ENCODE data around the gene AKAP14. TPM values are rescaled to one million over a fixed set of nuclear protein-coding genes. Genes with fewer than 3 reads are reported as not detected.
"Not testable (repeated sequence)": the region's sequence is repeated elsewhere in the genome, so short reads cannot be mapped to it uniquely, and the experiment has no call there.

Gene AKAP14
- total RNA-seq, 4 donors from 2014 or later = 0.97 TPM; not detected in 3

DNA sequence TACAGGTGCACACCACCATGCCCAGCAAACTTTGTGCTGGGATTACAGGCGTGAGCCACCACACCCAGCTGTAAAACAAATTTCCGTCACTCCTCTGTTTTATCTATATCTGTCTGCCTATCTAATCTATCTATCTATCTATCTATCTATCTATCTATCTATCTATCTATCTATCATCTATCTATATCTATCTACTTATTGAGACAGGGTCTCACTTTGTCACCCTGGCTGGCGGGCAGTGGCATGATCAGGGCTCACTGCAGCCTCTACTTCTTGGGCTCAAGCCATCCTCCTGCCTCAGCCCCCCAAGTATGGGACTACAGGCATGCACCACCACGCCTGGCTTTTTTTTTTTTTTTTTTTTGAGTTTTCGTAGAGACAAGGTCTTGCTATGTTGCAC lies 20.6 kb downstream of the AKAP14 start:
- intact Hi-C loops (cut with DNase I; ENCODE audit: low total_unique reads) = no loop called here
- no peak for DNase-seq
- H3K27ac ChIP-seq = no peak overlapping the region
- TF ChIP-seq, protein P1, sequence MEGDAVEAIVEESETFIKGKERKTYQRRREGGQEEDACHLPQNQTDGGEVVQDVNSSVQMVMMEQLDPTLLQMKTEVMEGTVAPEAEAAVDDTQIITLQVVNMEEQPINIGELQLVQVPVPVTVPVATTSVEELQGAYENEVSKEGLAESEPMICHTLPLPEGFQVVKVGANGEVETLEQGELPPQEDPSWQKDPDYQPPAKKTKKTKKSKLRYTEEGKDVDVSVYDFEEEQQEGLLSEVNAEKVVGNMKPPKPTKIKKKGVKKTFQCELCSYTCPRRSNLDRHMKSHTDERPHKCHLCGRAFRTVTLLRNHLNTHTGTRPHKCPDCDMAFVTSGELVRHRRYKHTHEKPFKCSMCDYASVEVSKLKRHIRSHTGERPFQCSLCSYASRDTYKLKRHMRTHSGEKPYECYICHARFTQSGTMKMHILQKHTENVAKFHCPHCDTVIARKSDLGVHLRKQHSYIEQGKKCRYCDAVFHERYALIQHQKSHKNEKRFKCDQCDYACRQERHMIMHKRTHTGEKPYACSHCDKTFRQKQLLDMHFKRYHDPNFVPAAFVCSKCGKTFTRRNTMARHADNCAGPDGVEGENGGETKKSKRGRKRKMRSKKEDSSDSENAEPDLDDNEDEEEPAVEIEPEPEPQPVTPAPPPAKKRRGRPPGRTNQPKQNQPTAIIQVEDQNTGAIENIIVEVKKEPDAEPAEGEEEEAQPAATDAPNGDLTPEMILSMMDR (IDR thresholded peaks at IDR 0.05) = no peak
- TF ChIP-seq POLR2A (IDR thresholded peaks at IDR 0.05) = no peak
- H3K9me3 ChIP-seq = no peaks in the 10 kb centered on the region
- no peak overlapping the region for H3K4me3 ChIP-seq
- no peaks in the 10 kb centered on the region for H3K4me1 ChIP-seq
- H3K36me3 ChIP-seq = no peaks in the 10 kb centered on the region
- no peaks in the 10 kb centered on the region for H3K27me3 ChIP-seq

DNA sequence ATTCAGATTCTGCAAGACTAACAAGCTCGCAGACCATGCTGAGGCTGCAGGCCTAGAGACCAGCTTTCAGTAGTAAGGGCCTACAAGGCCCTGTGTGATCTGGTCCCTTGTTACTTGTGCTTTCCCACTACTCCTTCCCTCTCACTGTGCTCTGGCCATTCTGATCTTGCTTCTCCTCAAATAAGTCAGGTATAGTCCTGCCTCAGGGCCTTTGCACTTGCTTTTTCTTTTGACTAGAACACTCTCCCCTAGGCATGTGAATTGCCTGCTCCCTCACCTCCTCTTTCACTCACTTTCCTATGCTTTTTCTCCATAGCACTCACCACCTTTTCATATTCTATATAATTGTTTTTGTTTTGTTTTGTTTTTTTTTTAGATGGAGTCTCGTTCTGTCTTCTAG lies 22.2 kb downstream of the AKAP14 start:
- Histone ChIP-seq H3K36me3 (no peaks in the 10 kb centered on the region), H3K27me3 (no peaks in the 10 kb centered on the region), H3K4me3 (no peak overlapping the region), H3K27ac (no peak overlapping the region), H3K9me3 (no peaks in the 10 kb centered on the region), H3K4me1 (no peaks in the 10 kb centered on the region)
- no peak for DNase-seq
- no peak for TF ChIP-seq POLR2A (IDR thresholded peaks at IDR 0.05)
- TF ChIP-seq, protein P1 (IDR thresholded peaks at IDR 0.05) = no peak
- intact Hi-C loops (cut with DNase I; ENCODE audit: low total_unique reads) = no loop called here

DNA sequence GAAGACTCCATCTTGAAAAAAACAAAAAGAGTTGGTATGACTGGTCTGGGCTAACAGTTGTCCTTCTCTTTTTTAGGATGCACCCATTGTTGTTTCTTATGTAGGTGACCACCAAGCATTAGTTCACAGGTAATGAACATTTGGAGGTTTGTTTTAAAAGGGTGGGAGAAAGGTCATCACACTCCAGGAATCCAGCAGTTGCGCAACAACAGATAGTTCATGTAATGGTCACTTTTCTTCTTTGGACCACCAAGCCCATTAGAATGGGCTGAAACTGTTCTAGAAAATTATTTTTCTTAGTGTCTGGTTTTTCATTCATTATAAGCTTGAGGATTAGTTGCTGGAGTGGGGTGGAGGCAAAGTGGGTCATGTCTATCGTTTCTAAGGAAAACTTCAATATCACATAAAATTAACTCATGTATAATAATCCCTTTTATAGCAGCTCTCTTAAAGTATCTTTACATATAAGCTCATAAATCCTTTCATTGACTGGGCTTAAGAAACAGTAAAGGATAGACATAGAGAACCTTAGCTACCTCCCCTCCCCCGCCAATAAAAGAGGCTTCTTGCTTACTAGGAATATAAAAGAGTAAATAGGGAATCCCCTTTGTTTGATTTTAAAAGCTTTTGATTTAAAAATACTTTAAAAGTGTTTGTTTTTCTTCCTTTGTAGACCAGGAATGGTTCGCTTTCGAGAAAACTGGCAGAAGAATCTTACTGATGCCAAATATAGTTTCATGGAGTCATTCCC lies 24.3 kb downstream of the AKAP14 start:
- H3K4me1 ChIP-seq = no peaks in the 10 kb centered on the region
- intact Hi-C loops (cut with DNase I; ENCODE audit: low total_unique reads) = no loop called here
- no peaks in the 10 kb centered on the region for H3K27me3 ChIP-seq
- H3K9me3 ChIP-seq = no peaks in the 10 kb centered on the region
- TF ChIP-seq POLR2A (IDR thresholded peaks at IDR 0.05) = no peak
- TF ChIP-seq, protein P1 (IDR thresholded peaks at IDR 0.05) = no peak
- no peak for DNase-seq
- H3K36me3 ChIP-seq = no peaks in the 10 kb centered on the region
- no peak overlapping the region for H3K4me3 ChIP-seq
- no peak overlapping the region for H3K27ac ChIP-seq

DNA sequence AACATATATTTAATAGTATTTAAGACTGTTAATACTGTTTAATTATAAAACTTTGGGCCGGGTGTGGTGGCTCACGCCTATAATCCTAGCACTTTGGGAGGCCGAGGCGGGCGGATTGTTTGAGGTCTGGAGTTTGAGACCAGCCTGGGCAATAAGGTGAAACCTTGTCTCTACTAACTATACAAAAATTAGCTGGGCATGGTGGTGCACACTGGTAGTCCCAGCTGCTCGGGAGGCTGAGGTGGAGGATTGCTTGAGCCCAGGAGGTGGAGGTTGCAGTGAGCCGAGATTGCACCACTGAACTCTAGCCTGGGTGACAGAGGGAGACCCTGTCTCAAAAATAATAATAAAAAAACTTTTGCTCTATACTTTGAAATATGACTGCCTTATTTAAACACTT lies 26.7 kb downstream of the AKAP14 start:
- H3K27ac ChIP-seq; intact Hi-C loops (cut with DNase I; ENCODE audit: low total_unique reads); H3K27me3 ChIP-seq; DNase-seq; H3K9me3 ChIP-seq; H3K4me3 ChIP-seq; H3K36me3 ChIP-seq; H3K4me1 ChIP-seq: not testable (repeated sequence)

DNA sequence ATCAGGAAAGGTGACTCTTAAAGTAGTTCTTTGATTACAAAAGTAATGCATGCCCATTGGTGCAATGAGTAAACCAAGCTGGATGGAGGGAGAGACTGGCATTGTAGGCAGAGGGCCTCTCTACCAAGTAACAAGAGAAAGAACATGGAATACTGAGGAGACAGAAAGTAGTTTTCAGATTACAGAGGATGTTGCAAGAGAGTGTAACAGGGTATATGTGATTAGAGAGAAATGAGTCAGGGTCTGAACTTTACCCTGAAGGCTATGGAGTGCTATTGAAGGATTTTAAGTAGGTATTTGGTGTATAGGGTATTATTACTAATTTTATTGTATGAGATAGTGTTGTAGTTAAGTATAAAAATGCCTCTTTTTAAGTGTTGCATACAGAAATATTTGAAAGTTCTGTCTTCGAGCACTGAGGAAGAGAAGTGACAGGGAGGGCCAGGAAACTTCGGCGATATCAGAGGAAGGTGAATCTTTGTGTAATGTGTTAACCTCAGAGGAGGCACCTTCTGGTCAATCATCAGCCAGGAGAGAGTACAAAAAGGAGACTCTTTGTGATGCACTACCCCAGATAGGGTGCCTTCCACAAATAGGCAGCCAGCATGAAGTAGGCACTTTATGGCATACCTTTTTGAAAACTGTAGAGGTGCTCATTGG lies 39.7 kb downstream of the AKAP14 start:
- TF ChIP-seq POLR2A (IDR thresholded peaks at IDR 0.05) = no peak
- TF ChIP-seq, protein P1 (IDR thresholded peaks at IDR 0.05) = no peak
- no peak overlapping the region for H3K27ac ChIP-seq
- no peaks in the 10 kb centered on the region for H3K36me3 ChIP-seq
- H3K4me1 ChIP-seq = no peaks in the 10 kb centered on the region
- no peaks in the 10 kb centered on the region for H3K9me3 ChIP-seq
- H3K4me3 ChIP-seq = no peak overlapping the region
- no peak for DNase-seq
- intact Hi-C loops (cut with DNase I; ENCODE audit: low total_unique reads) = no loop called here
- no peaks in the 10 kb centered on the region for H3K27me3 ChIP-seq
